Spleen (tissue), 11 donors: Measurements from ENCODE around the gene PPP1R16B. TPM values are rescaled to one million over a fixed set of nuclear protein-coding genes. Genes with fewer than 3 reads are reported as not detected.
A peak's percentile ranks its signal among the peaks of the same experiment; 100 is the strongest.

ENCODE experiments used
- DNase-seq: peaks from one replicate; pipeline ENCODE4 v3.0.0-alpha.2; 2020
- H3K27ac ChIP-seq, 8 donors: fragments of 200-600 bp; sonication (generic) in 7 of 8; 1 replicate in 4 of 8; 2 replicates in 4 of 8; pipeline versions ENCODE4 v1.5.0 to v1.8.0; 2016 to 2021; ENCODE audit warnings: inconsistent platforms in 4 of 8, mild to moderate bottlenecking in 4 of 8, moderate library complexity in 1 of 8
- H3K27me3 ChIP-seq, 7 donors: fragments of 200-600 bp; sonication (generic) in 6 of 7; replicated peaks in 1 of 7; 1 replicate in 4 of 7; 2 replicates in 3 of 7; pipeline versions ENCODE4 v1.5.0 to v1.8.0; 2016 to 2021; ENCODE audit warnings: inconsistent platforms in 3 of 7, mild to moderate bottlenecking in 1 of 7
- H3K36me3 ChIP-seq, 6 donors: fragments of 200-600 bp; sonication (generic) in 5 of 6; 1 replicate in 4 of 6; 2 replicates in 2 of 6; pipeline versions ENCODE4 v1.5.0 to v1.8.0; 2016 to 2021; ENCODE audit warnings: inconsistent platforms in 2 of 6
- H3K4me1 ChIP-seq, 6 donors: fragments of 200-600 bp; sonication (generic) in 5 of 6; 1 replicate in 3 of 6; 2 replicates in 3 of 6; pipeline versions ENCODE4 v1.5.0 to v1.8.0; 2016 to 2021; ENCODE audit warnings: inconsistent platforms in 3 of 6
- H3K4me3 ChIP-seq, 8 donors: fragments of 200-600 bp; sonication (generic) in 7 of 8; 1 replicate in 4 of 8; 2 replicates in 4 of 8; pipeline versions ENCODE4 v1.5.0 to v1.8.0; 2016 to 2021; ENCODE audit warnings: inconsistent platforms in 4 of 8, mild to moderate bottlenecking in 4 of 8, moderate library complexity in 2 of 8
- H3K9me3 ChIP-seq, 8 donors: fragments of 200-600 bp; sonication (generic) in 7 of 8; 1 replicate in 4 of 8; 2 replicates in 4 of 8; pipeline versions ENCODE4 v1.5.0 to v1.8.0; 2016 to 2021; ENCODE audit warnings: inconsistent platforms in 4 of 8
- POLR2A ChIP-seq, 3 donors: fragments of 450-650 bp; IDR thresholded peaks; one replicate each; pipeline ENCODE4 v1.5.1; 2017; ENCODE audit warnings: antibody characterized with exemption in 3 of 3, mild to moderate bottlenecking in 1 of 3
- POLR2AphosphoS5 ChIP-seq, 3 donors: sonication (generic); formaldehyde crosslinking; IDR thresholded peaks; one replicate each; pipeline ENCODE4 v1.5.1; 2017; ENCODE audit warnings: antibody characterized with exemption in 3 of 3
- WGBS, 5 donors: extraction: QIAGEN DNeasy Blood & Tissue Kit in 3 of 5; methylation state at CpG; one replicate each; pipeline versions ENCODE4 v1.1.5 to v1.1.7; 2013 to 2018; 5-methylcytosine and 5-hydroxymethylcytosine counted together
- intact Hi-C: fragments of 100-400 bp; cut with DNase I; formaldehyde crosslinking; loops from one replicate; pipeline ENCODE4 v1.15.0; 2023; ENCODE audit warnings: low total_unique reads
- polyA plus RNA-seq, 3 donors: library from polyadenylated mRNA; stranded (reverse); fragments of 200-250 nt; gene quantifications; one replicate each; pipeline ENCODE4 v1.2.1, GENCODE V29; 2013
- total RNA-seq, 7 donors: library from RNA; depleted of rRNA in 3 of 7; stranded (reverse); fragments of >200 nt in 3 of 7; fragmentation: NEBNext Ultra II Directional in 4 of 7; extraction: Animal tissue kit (Norgen Biotek cat#: 25700) in 4 of 7; gene quantifications; one replicate each; pipeline versions ENCODE4 v1.1.0 to v1.2.1, GENCODE V29; 2016 to 2021
- TF ChIP-seq, protein P1 (sequence below), 11 experiments: fragments of 200-600 bp in 7 of 11; fragments of 450-650 bp in 4 of 11; sonication (generic) in 4 of 11; IDR thresholded peaks in 8 of 11; conservative IDR thresholded peaks in 3 of 11; 1 replicate in 7 of 11; 2 replicates in 4 of 11; pipeline versions ENCODE4 v1.4.0 to v1.8.0; 2016 to 2021; ENCODE audit warnings: antibody characterized with exemption in 11 of 11, inconsistent platforms in 4 of 11, mild to moderate bottlenecking in 1 of 11
- donor health status: healthy with polysubstance abuse.
- donor health status: DM: no; HTN: no; CAD: no; lungs with moderate emphysema.
- donor health status: DM: no; HTN: no; CAD: no.
- donor health status: Bipolar disorder and iron deficiency.
- donor health status: healthy.
- donor health status: DM: no; HTN: no; CAD: no.
- donor health status: DM: yes; HTN: yes; CAD: no.

PPP1R16B gene
- total and polyA plus RNA-seq, 10 donors = 16.0 to 66.0 (median 43.1) TPM

DNA sequence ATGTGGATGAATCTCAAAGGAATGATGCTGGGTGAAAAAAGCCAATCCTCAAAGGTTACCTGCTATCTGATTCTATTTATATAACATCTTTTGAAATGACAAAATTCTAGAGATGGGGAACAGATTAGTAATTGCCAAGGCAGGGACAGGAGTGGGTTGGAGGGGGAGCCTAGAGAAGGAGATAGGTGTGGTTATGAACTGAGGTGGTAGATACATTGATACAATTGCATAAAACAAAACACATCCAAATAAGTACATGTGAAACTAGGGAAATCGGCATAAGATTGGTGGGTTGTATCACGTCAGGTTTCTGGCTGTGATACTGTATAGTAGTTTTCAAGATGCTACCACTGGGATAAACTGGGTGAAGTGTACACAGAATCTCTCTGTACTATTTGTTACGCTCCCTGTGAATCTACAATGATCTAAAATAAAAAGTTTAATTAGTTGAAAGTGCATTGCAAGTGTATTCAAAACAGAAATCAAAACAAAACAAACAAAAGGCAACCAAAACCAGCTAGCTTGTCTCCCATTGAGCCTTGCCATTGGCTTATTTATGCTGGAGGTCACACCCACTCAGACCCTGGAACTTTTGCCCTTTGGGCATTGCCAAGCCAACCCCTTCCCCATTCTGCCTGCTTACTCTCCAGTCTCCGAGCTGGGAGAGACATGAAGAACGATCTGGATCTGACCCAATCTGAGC is 27.8 kb downstream of the PPP1R16B start:
- H3K4me3 ChIP-seq = no peak overlapping the region
- 70 to 90% (median 85%) methylated on average over 5 of the region's 5 CpGs for WGBS, 5 donors

DNA sequence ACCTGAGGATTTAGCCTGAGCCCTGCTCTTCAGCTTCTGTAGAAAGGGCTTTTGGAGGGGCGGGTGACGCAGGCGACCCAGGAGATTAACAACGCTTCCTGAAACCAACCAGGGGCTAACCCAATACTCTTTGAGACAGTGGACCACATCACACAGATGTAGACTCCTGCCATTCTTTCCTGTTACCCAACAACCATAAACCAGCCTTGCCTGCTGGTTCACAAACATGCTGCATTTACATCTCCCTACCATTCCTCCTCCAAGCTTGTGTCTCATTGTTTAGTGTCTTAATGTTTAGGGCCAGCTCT is 28.3 kb downstream of the PPP1R16B start:
- H3K36me3 ChIP-seq = peaks cover 0 to 74% (median 31%) of the 10 kb centered on the region in 6 donors
- no peaks in the 10 kb centered on the region for H3K27me3 ChIP-seq
- H3K4me1 ChIP-seq = peaks cover 3 to 100% (median 51%) of the 10 kb centered on the region in 6 donors
- DNase-seq = no peak
- H3K27ac ChIP-seq = peak overlapping the region in 4 of 8 donors; percentile 24 to 68 (median 34)
- H3K4me3 ChIP-seq = no peak overlapping the region
- intact Hi-C loops = no loop called here
- 36 to 81% (median 62%) methylated on average over 4 of the region's 4 CpGs for WGBS, 5 donors
- H3K9me3 ChIP-seq = no peaks in the 10 kb centered on the region
- TF ChIP-seq POLR2AphosphoS5 (IDR thresholded peaks at IDR 0.05) = no peak
- no peak for TF ChIP-seq POLR2A (IDR thresholded peaks at IDR 0.05)
- TF ChIP-seq, protein P1, sequence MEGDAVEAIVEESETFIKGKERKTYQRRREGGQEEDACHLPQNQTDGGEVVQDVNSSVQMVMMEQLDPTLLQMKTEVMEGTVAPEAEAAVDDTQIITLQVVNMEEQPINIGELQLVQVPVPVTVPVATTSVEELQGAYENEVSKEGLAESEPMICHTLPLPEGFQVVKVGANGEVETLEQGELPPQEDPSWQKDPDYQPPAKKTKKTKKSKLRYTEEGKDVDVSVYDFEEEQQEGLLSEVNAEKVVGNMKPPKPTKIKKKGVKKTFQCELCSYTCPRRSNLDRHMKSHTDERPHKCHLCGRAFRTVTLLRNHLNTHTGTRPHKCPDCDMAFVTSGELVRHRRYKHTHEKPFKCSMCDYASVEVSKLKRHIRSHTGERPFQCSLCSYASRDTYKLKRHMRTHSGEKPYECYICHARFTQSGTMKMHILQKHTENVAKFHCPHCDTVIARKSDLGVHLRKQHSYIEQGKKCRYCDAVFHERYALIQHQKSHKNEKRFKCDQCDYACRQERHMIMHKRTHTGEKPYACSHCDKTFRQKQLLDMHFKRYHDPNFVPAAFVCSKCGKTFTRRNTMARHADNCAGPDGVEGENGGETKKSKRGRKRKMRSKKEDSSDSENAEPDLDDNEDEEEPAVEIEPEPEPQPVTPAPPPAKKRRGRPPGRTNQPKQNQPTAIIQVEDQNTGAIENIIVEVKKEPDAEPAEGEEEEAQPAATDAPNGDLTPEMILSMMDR (IDR thresholded peaks at IDR 0.05 in 8 of 11, conservative IDR thresholded peaks at IDR 0.05 in 3 of 11) = no peak

More for the DNA sequence above, 27.8 kb downstream of the PPP1R16B start:
- H3K36me3 ChIP-seq = peaks cover 0 to 73% (median 30%) of the 10 kb centered on the region in 6 donors
- TF ChIP-seq POLR2A (IDR thresholded peaks at IDR 0.05) = no peak
- TF ChIP-seq, protein P1 (IDR thresholded peaks at IDR 0.05 in 8 of 11, conservative IDR thresholded peaks at IDR 0.05 in 3 of 11) = no peak
- peak in 1 of 3 donors; percentile 17 for TF ChIP-seq POLR2AphosphoS5 (IDR thresholded peaks at IDR 0.05)
- no peaks in the 10 kb centered on the region for H3K27me3 ChIP-seq
- H3K9me3 ChIP-seq = no peaks in the 10 kb centered on the region
- peak overlapping the region in 4 of 8 donors; percentile 24 to 68 (median 34) for H3K27ac ChIP-seq
- intact Hi-C loops = no loop called here
- DNase-seq = no peak
- H3K4me1 ChIP-seq = peaks cover 3 to 100% (median 54%) of the 10 kb centered on the region in 6 donors

DNA sequence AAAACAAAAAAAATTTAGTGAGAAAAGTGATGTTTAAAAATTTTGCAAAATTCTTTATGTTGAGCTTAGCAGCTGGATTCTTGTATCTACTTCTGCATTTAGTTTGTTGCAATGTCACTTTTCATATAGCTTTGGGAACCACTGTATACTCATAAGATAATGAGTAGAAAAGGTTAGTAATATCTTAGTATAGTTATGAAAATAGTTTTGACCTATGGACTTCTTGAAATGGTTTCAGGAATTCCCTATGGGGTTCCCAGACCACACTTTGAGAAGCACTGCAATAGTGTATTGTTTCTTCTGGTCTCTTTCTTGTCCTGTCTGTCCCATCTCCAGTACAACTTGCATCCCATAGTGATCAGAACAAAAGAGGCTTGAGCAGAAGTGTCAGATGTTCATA is 29.4 kb downstream of the PPP1R16B start:
- intact Hi-C loops = no loop called here
- H3K27me3 ChIP-seq = no peaks in the 10 kb centered on the region
- H3K9me3 ChIP-seq = no peaks in the 10 kb centered on the region
- peak overlapping the region in 1 of 8 donors; percentile 2 for H3K27ac ChIP-seq
- H3K4me1 ChIP-seq = peaks cover 3 to 100% (median 49%) of the 10 kb centered on the region in 6 donors
- no peak overlapping the region for H3K4me3 ChIP-seq
- peaks cover 0 to 74% (median 31%) of the 10 kb centered on the region in 6 donors for H3K36me3 ChIP-seq
- DNase-seq = no peak
- TF ChIP-seq POLR2A (IDR thresholded peaks at IDR 0.05) = no peak
- TF ChIP-seq POLR2AphosphoS5 (IDR thresholded peaks at IDR 0.05) = no peak
- TF ChIP-seq, protein P1 (IDR thresholded peaks at IDR 0.05 in 8 of 11, conservative IDR thresholded peaks at IDR 0.05 in 3 of 11) = no peak

DNA sequence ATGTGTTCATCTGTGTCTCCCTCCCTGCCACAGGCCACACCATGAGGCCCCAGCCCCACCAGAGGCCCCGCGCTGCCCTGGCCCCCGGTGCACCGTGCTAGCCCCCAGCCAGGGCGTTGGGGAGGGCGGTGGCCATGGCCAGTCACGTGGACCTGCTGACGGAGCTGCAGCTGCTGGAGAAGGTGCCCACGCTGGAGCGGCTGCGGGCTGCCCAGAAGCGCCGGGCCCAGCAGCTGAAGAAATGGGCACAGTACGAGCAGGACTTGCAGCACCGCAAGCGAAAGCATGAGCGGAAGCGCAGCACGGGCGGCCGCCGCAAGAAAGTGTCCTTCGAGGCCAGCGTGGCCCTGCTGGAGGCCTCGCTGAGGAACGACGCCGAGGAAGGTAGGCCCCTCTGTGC is 30.3 kb downstream of the PPP1R16B start:
- Histone ChIP-seq H3K4me3 (no peak overlapping the region), H3K27me3 (no peaks in the 10 kb centered on the region), H3K4me1 (peaks cover 6 to 100% (median 50%) of the 10 kb centered on the region in 6 donors), H3K36me3 (peaks cover 0 to 70% (median 31%) of the 10 kb centered on the region in 6 donors), H3K9me3 (no peaks in the 10 kb centered on the region), H3K27ac (peak overlapping the region in 1 of 8 donors; percentile 2)
- intact Hi-C loops = no loop called here
- DNase-seq = no peak
- TF ChIP-seq POLR2AphosphoS5 (IDR thresholded peaks at IDR 0.05) (peak in 1 of 3 donors; percentile 56), POLR2A (IDR thresholded peaks at IDR 0.05) (no peak)
- TF ChIP-seq, protein P1 (IDR thresholded peaks at IDR 0.05 in 8 of 11, conservative IDR thresholded peaks at IDR 0.05 in 3 of 11) = no peak
- 94 to 97% (median 95%) methylated on average over 28 of the region's 28 CpGs for WGBS, 5 donors
